Fibroblast of villous mesenchyme (primary cell): ENCODE measurements around the gene RBPJ. TPM values are rescaled to one million over a fixed set of nuclear protein-coding genes. Genes with fewer than 3 reads are reported as not detected.

Experiments used
- DNase-seq: peaks from one replicate; pipeline ENCODE4 v3.0.0-alpha.2; 2010; ENCODE audit warnings: low read depth
- H3K4me3 ChIP-seq: 2 replicates; pipeline ENCODE4 v1.5.1; 2011; ENCODE audit warnings: low read depth, mild to moderate bottlenecking, low read length
- CTCF ChIP-seq: IDR thresholded peaks from 2 replicates; pipeline ENCODE4 v1.5.1; 2012; ENCODE audit warnings: low read depth, mild to moderate bottlenecking, low read length; ENCODE audit not compliant: insufficient read depth
- total RNA-seq: library from RNA; depleted of rRNA; stranded (reverse); fragments of >200 nt; gene quantifications from 2 replicates; pipeline ENCODE4 v1.2.3, GENCODE V29; 2012

The RBPJ gene
- total RNA-seq, 1 donor: 58.7 TPM

GRCh38 chr4:26478330-26478729 lies 157.5 kb downstream of the RBPJ start:
- DNase-seq: no peak
- no peak overlapping the region for H3K4me3 ChIP-seq
- TF ChIP-seq CTCF: no peak

- no peak for TF ChIP-seq CTCF
- no peak overlapping the region for H3K4me3 ChIP-seq
- DNase-seq: peak; percentile 36
These were observed 162.0 kb downstream of the RBPJ start for GRCh38 chr4:26482508-26483462.

GRCh38 chr4:26484032-26484515 lies 163.3 kb downstream of the RBPJ start:
- TF ChIP-seq CTCF: no peak
- H3K4me3 ChIP-seq: no peak overlapping the region
- DNase-seq: peak; percentile 88

- no peak for DNase-seq
- TF ChIP-seq CTCF: no peak
- H3K4me3 ChIP-seq: no peak overlapping the region
These were observed 163.7 kb downstream of the RBPJ start for GRCh38 chr4:26484516-26484915.

Other genes with a start within 250 kb of the RBPJ start
- 0.43 TPM in 1 of 2 replicates, not detected in the other for gene CCKAR, start 169.5 kb downstream of the RBPJ start, total RNA-seq